HAP-1 (cell line): Measurements from ENCODE around the gene ECE2.

Source experiments
- DNase-seq, 2 experiments: peaks; one replicate each; pipeline ENCODE4 v3.0.0-alpha.2; 2016 to 2020; ENCODE audit warnings: low spot score in 2 of 2
- H3K27me3 ChIP-seq: fragments of 250-450 bp; sonication (Bioruptor Pico); 2 replicates; pipeline ENCODE4 v1.5.1; 2020; ENCODE audit warnings: low read depth, mild to moderate bottlenecking, moderate library complexity
- H3K36me3 ChIP-seq: fragments of 250-450 bp; sonication (Bioruptor Pico); replicated peaks from 2 replicates; pipeline ENCODE4 v1.5.1; 2020; ENCODE audit warnings: mild to moderate bottlenecking
- H3K4me1 ChIP-seq: fragments of 250-450 bp; sonication (Bioruptor Pico); 2 replicates; pipeline ENCODE4 v1.5.1; 2020; ENCODE audit warnings: mild to moderate bottlenecking
- H3K4me3 ChIP-seq: fragments of 250-450 bp; sonication (Bioruptor Pico); 2 replicates; pipeline ENCODE4 v1.5.1; 2020; ENCODE audit warnings: mild to moderate bottlenecking, moderate library complexity
- H3K9me3 ChIP-seq: fragments of 250-450 bp; sonication (Bioruptor Pico); 2 replicates; pipeline ENCODE4 v1.5.1; 2020; ENCODE audit warnings: mild to moderate bottlenecking, moderate library complexity
- in situ Hi-C: fragments of 300-500 bp; cut with MboI; formaldehyde crosslinking; loops from 3 replicates; pipeline ENCODE4 v1.14.3; 2020; ENCODE audit warnings: low sequenced_read_pairs, inconsistent platforms, mixed read lengths

ECE2 gene

DNA sequence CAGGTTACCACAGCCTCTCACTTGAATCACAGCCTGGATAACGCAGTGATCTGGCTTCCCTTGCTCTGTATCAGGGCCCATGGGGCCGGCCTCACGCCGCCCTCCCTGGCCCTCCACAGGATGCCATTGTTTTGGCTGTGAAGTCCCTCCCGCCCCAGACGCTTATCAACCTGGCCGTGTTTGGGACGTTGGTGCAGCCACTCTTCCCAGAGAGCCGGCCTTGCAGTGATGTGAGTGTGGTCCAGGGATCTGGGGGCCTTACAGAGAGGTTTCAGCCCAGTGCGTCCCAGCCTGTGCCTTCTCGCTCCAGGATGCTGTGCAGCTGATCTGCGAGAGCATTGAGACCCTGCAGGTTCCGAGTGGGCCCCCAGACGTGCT, 39.8 kb upstream of the ECE2 start:
- Histone ChIP-seq H3K36me3 (no peaks in the 10 kb centered on the region), H3K4me3 (no peak overlapping the region), H3K27me3 (no peaks in the 10 kb centered on the region), H3K9me3 (no peaks in the 10 kb centered on the region), H3K4me1 (no peaks in the 10 kb centered on the region)
- DNase-seq = no peak
- in situ Hi-C loops = no loop called here

DNA sequence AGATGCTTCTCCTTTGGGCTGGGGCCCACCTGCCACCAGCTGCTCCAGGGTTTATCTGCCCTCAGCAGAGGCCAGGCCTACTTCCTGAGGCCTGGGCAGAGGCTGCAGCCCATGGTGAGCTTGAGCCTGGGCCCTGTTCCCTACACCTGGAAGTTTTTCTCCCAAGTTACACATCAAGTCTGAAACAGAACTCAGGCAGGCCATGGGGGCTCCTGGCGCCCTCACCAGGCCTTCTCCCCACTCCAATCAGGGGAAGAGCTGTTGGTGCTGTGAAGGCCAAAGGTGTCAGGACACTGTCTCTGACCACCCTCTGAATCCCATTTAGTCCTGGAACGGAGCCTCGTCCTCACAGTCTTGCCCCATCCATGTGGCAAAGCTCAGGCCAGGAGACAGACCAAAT, 39.2 kb upstream of the ECE2 start:
- no peaks in the 10 kb centered on the region for H3K9me3 ChIP-seq
- in situ Hi-C loops = no loop called here
- H3K36me3 ChIP-seq = no peaks in the 10 kb centered on the region
- H3K4me1 ChIP-seq = no peaks in the 10 kb centered on the region
- no peak for DNase-seq
- H3K27me3 ChIP-seq = no peaks in the 10 kb centered on the region
- no peak overlapping the region for H3K4me3 ChIP-seq

DNA sequence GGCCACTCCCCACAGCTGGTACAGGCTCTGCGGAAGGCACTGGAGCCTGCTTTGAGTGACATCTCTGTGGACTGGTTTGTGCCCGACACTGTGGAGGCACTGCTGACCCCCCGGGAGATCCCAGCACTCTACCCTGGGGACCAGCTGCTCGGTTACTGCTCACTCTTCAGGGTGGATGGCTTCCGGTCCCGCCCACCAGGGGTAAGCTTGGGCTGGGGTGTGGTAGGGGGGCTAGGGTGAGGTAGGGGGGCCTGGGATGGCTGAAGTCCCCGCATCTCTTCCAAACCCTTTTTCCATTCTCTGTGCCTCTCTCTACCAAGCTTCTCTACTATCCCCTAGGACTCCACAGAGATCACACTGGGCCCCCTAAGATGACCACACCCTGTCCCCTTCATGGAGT, 38.6 kb upstream of the ECE2 start:
- no peak overlapping the region for H3K4me3 ChIP-seq
- no peak for DNase-seq
- in situ Hi-C loops = no loop called here

DNA sequence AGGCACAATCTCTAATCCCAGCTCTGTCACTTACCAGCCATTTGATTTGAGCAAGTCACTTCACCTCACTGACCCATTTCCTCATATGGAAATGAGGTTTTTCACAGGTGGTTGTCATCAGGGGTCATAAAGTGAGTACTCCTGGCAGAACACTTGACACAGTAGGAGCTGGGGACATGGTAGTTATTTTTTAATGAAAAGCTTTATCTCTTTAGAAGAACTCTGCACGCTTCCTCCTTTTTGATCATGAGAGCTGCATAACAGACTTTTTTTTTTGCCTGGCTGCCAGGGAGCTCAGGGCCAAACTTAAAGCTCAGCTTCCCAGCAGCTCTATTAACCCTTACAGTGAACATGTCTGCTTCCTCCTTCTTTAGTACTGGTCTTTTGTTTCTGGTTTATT, 38.0 kb upstream of the ECE2 start:
- H3K4me3 ChIP-seq = no peak overlapping the region
- DNase-seq = no peak
- in situ Hi-C loops = no loop called here
- H3K27me3 ChIP-seq = no peaks in the 10 kb centered on the region
- H3K4me1 ChIP-seq = no peaks in the 10 kb centered on the region
- H3K9me3 ChIP-seq = no peaks in the 10 kb centered on the region
- H3K36me3 ChIP-seq = peaks cover 7% of the 10 kb centered on the region

More for the DNA sequence above, 38.6 kb upstream of the ECE2 start:
- H3K4me1 ChIP-seq = no peaks in the 10 kb centered on the region
- no peaks in the 10 kb centered on the region for H3K9me3 ChIP-seq
- 0 out of 2 replicates have a peak, but pooled peaks cover 3% of the 10 kb centered on the region for H3K36me3 ChIP-seq
- no peaks in the 10 kb centered on the region for H3K27me3 ChIP-seq

DNA sequence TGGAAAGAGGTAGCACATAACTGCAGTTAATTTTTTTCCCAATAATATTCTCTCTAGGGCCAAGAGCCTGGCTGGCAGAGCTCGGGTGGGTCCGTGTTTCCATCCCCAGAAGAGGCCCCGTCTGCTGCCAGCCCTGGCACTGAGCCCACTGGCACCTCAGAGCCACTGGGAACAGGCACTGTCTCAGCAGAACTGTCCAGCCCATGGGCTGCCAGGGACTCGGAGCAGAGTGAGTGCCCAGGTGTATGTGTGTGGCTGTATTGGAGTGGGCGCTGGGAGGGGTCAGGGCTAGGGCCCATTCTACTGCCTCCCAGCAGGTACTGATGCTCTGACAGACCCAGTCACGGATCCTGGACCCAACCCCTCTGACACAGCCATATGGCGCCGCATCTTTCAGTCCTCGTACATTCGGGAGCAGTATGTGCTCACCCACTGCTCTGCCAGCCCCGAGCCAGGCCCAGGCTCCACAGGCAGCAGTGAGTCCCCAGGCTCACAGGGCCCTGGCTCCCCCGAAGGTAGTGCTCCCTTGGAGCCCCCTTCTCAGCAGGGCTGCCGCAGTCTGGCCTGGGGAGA, 37.5 kb upstream of the ECE2 start:
- no peak overlapping the region for H3K4me3 ChIP-seq
- no peak for DNase-seq
- H3K36me3 ChIP-seq = peaks cover 12% of the 10 kb centered on the region
- no peaks in the 10 kb centered on the region for H3K27me3 ChIP-seq
- no peaks in the 10 kb centered on the region for H3K9me3 ChIP-seq
- in situ Hi-C loops = no loop called here
- no peaks in the 10 kb centered on the region for H3K4me1 ChIP-seq

- H3K9me3 ChIP-seq = no peaks in the 10 kb centered on the region
- in situ Hi-C loops = no loop called here
- DNase-seq = no peak
- H3K4me3 ChIP-seq = no peak overlapping the region
- no peaks in the 10 kb centered on the region for H3K4me1 ChIP-seq
- no peaks in the 10 kb centered on the region for H3K27me3 ChIP-seq
- H3K36me3 ChIP-seq = peaks cover 21% of the 10 kb centered on the region
Measured at GRCh38 chr3:184239221-184239620, 36.6 kb upstream of the ECE2 start.

DNA sequence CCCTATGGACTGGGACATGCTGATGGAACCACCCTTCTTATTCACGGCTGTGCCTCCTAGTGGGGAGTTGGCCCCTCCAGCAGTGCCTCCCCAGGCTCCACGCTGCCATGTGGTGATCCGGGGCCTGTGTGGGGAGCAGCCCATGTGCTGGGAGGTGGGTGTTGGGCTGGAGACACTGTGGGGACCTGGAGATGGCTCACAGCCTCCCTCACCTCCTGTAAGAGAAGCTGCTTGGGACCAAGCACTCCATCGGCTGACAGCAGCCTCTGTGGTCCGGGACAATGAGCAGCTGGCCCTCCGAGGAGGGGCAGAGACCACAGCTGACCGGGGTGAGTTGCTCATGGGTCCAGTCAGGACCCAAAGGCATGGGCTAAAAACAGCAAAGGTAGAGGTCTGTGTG, 36.1 kb upstream of the ECE2 start:
- DNase-seq = no peak
- Histone ChIP-seq H3K4me1 (no peaks in the 10 kb centered on the region), H3K27me3 (no peaks in the 10 kb centered on the region), H3K4me3 (no peak overlapping the region), H3K36me3 (peaks cover 26% of the 10 kb centered on the region), H3K9me3 (no peaks in the 10 kb centered on the region)
- in situ Hi-C loops = no loop called here

- H3K4me1 ChIP-seq = no peaks in the 10 kb centered on the region
- no peaks in the 10 kb centered on the region for H3K9me3 ChIP-seq
- no peak overlapping the region for H3K4me3 ChIP-seq
- peaks cover 34% of the 10 kb centered on the region for H3K36me3 ChIP-seq
- DNase-seq = peak in 1 of 2 experiments; percentile 53
- no peaks in the 10 kb centered on the region for H3K27me3 ChIP-seq
- in situ Hi-C loops = no loop called here
Measured at GRCh38 chr3:184240384-184241140, 35.3 kb upstream of the ECE2 start.

DNA sequence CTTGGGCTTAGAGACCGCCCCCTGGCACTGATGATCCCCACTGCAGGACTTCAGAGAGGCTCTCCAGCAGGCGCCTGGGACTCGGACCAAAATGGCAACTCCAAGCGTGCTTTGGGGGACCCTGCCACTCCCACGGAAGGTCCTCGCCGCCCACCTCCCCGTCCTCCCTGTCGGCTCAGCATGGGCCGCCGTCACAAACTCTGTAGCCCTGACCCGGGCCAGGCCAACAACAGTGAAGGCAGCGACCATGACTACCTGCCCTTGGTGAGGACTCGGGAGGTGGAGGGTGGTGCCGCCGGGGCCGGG, 34.7 kb upstream of the ECE2 start:
- H3K27me3 ChIP-seq = no peaks in the 10 kb centered on the region
- no peak overlapping the region for H3K4me3 ChIP-seq
- no peaks in the 10 kb centered on the region for H3K9me3 ChIP-seq
- H3K4me1 ChIP-seq = no peaks in the 10 kb centered on the region
- H3K36me3 ChIP-seq = peaks cover 35% of the 10 kb centered on the region
- in situ Hi-C loops = no loop called here
- DNase-seq = no peak

DNA sequence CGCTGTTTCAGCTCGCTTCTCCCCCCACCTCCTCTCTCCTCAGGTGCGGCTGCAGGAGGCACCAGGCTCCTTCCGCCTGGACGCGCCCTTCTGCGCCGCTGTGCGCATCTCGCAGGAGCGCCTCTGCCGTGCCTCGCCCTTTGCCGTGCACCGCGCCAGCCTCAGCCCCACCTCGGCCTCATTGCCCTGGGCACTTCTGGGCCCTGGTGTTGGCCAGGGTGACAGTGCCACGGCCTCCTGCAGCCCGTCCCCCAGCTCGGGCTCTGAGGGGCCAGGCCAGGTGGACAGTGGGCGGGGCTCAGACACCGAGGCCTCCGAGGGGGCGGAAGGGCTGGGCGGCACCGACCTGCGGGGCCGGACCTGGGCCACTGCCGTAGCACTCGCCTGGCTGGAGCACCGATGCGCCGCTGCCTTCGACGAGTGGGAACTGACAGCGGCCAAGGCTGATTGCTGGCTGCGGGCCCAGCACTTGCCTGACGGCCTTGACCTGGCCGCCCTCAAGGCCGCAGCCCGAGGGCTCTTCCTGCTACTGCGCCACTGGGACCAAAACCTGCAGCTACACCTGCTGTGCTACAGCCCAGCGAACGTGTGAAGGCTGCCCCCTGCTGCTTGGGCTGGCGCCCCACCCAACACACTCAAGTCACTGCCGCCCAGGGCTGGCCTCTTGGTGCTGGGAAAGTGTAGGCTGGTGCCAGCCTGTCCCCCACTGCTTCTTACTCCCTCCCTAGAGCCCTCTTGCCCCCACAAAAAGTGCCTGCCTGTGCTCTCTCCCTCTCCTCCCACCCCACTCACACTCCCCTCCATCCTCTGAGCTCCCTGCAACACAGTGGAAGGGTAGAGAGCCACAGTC, 34.1 kb upstream of the ECE2 start:
- H3K4me1 ChIP-seq = no peaks in the 10 kb centered on the region
- H3K27me3 ChIP-seq = no peaks in the 10 kb centered on the region
- no peak for DNase-seq
- in situ Hi-C loops = no loop called here
- H3K36me3 ChIP-seq = peaks cover 35% of the 10 kb centered on the region
- H3K4me3 ChIP-seq = no peak overlapping the region
- H3K9me3 ChIP-seq = no peaks in the 10 kb centered on the region

- no peak for DNase-seq
- in situ Hi-C loops = no loop called here
- no peak overlapping the region for H3K4me3 ChIP-seq
Measured at GRCh38 chr3:184242297-184242685, 33.5 kb upstream of the ECE2 start.

DNA sequence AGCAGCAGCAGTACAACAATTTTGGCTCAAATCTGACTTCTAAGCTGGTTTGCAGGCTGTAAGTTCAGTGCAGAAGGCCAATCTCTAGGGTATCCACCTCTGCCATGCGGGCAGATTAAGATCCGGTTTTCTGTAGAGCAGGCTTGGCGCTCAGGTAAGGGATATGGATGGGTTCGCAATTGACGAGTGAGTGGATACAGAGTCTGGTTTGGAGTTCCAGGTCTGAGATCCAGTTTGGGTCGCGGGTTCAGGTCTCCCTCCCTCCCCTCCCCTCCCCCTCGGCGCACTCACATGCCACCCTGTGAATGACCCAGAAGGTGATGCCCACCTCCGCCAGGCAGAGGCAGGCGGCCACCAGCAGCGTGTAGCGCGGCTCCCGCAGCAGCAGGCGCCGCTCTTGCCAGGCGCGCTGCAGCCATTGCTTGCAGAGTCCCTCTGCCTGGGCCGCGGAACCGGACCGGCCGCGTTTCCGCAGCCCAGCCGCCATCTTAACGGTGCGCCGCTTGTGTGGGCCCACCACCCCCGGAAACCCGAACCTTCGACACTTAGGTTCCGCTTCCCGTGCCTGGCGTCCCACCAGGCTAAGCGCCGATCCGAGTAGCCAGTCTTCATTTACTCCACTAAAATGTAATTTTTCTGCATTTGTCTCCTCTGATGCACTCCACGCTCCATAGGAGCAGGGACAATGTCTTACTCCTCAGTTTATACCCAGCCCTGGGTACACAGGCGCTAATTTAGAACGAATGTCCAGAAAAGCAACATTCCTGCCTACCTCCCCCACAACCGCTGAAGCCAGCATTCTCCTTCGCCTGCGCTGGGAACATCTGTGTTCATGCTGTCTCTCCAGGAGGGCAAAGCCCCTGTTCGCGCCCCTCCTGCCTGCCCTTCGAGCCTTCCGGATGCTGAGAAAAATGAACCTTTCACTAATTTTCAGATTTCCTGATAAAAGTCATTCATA, 27.1 kb upstream of the ECE2 start, which contains the start of gene ALG3:
Gene ALG3, minus strand, starts transcription at position 509 of the 958 bp plus-strand sequence. Its CDS starts 22 bp downstream, at position 487.
- Histone ChIP-seq H3K36me3 (peaks cover 19% of the 10 kb centered on the region), H3K9me3 (no peaks in the 10 kb centered on the region), H3K27me3 (no peaks in the 10 kb centered on the region), H3K4me3 (peak within 1 kb of the TSS; percentile 95), H3K4me1 (peaks cover 6% of the 10 kb centered on the region)
- DNase-seq = peak; percentile 72 to 92
- in situ Hi-C loops = no loop called here

More at GRCh38 chr3:184242297-184242685, 33.5 kb upstream of the ECE2 start:
- Histone ChIP-seq H3K27me3 (no peaks in the 10 kb centered on the region), H3K36me3 (peaks cover 35% of the 10 kb centered on the region), H3K9me3 (no peaks in the 10 kb centered on the region), H3K4me1 (no peaks in the 10 kb centered on the region; the same call in 1 of the 2 replicates)

- Histone ChIP-seq H3K36me3 (peaks cover 11% of the 10 kb centered on the region), H3K4me1 (peaks cover 6% of the 10 kb centered on the region), H3K4me3 (peak within 1 kb of the TSS; percentile 95), H3K27me3 (no peaks in the 10 kb centered on the region), H3K9me3 (no peaks in the 10 kb centered on the region)
- in situ Hi-C loops = no loop called here
- DNase-seq = peak; percentile 96 to 98
Measured at GRCh38 chr3:184249412-184250166, 26.2 kb upstream of the ECE2 start, which contains the start of gene EEF1AKMT4. TSS of gene EEF1AKMT4 (plus strand) at chr3:184249672. CDS start at chr3:184249695, 23 bp downstream.
